ENCODE measurements around the gene FUT7. TPM values are rescaled to one million over a fixed set of nuclear protein-coding genes. Genes with fewer than 3 reads are reported as not detected.
"Not testable (repeated sequence)": the region's sequence is repeated elsewhere in the genome, so short reads cannot be mapped to it uniquely, and the experiment has no call there.

The FUT7 gene
- total RNA-seq, 2 experiments from 2014 or later, result not detected

- peak overlapping the region; percentile 79 for H3K27ac Mint-ChIP-seq
- H3K36me3 Mint-ChIP-seq (ENCODE audit: low read depth), result no peaks in the 10 kb centered on the region
- DNase-seq, result no peak
- H3K9me3 Mint-ChIP-seq, result no peaks in the 10 kb centered on the region
- H3K4me3 Mint-ChIP-seq, result peak overlapping the region; percentile 59
- intact Hi-C loops (cut with micrococcal nuclease), result loop anchor here (2.0 kb wide), 2 partner anchors 29 to 191 kb away; partner anchors contain the start of gene AJM1
- H3K4me1 Mint-ChIP-seq (ENCODE audit: low read depth), result peaks cover 38% of the 10 kb centered on the region
- peaks cover 5% of the 10 kb centered on the region for H3K27me3 Mint-ChIP-seq (ENCODE audit: low read depth)
- CTCF ChIA-PET, result interaction anchor here (0.6 to 5.0 kb wide), 37 partner anchors 9 to 307 kb away, joined by 3 to 48 read pairs (median 4); partner anchors contain the start of genes AJM1, NELFB, NPDC1 and SAPCD2
These were observed 2.3 kb upstream of the FUT7 start for GRCh38 chr9:137034039-137034708.

GRCh38 chr9:137033481-137033880 is 1.6 kb upstream of the FUT7 start:
- DNase-seq; H3K4me3 Mint-ChIP-seq; intact Hi-C loops (cut with micrococcal nuclease); H3K27ac Mint-ChIP-seq; H3K9me3 Mint-ChIP-seq; H3K36me3 Mint-ChIP-seq (ENCODE audit: low read depth); H3K27me3 Mint-ChIP-seq (ENCODE audit: low read depth): not testable (repeated sequence)
- peaks cover 41% of the 10 kb centered on the region for H3K4me1 Mint-ChIP-seq (ENCODE audit: low read depth)
- CTCF ChIA-PET, result interaction anchor here (2.5 to 5.0 kb wide), 3 partner anchors 33 to 246 kb away, joined by 27 to 48 read pairs (median 30); no protein-coding TSS in a partner anchor

- Mint-ChIP-seq H3K27me3 (ENCODE audit: low read depth) (peaks cover 5% of the 10 kb centered on the region), H3K9me3 (no peaks in the 10 kb centered on the region), H3K36me3 (ENCODE audit: low read depth) (no peaks in the 10 kb centered on the region), H3K4me1 (ENCODE audit: low read depth) (peaks cover 41% of the 10 kb centered on the region), H3K4me3 (no peak overlapping the region), H3K27ac (no peak overlapping the region)
- no peak for DNase-seq
- intact Hi-C loops (cut with micrococcal nuclease), result no loop called here
- CTCF ChIA-PET, result interaction anchor here (1.7 kb wide), 1 partner anchor 63 kb away, joined by 5 read pairs; no protein-coding TSS in a partner anchor
These were observed 970 bp upstream of the FUT7 start for GRCh38 chr9:137032858-137033257.

- Mint-ChIP-seq H3K4me3 (no peak overlapping the region), H3K4me1 (ENCODE audit: low read depth) (peaks cover 44% of the 10 kb centered on the region), H3K36me3 (ENCODE audit: low read depth) (no peaks in the 10 kb centered on the region), H3K9me3 (no peaks in the 10 kb centered on the region), H3K27me3 (ENCODE audit: low read depth) (peaks cover 5% of the 10 kb centered on the region), H3K27ac (no peak overlapping the region)
- intact Hi-C loops (cut with micrococcal nuclease), result no loop called here
- peak; percentile 61 for DNase-seq
- CTCF ChIA-PET, result interaction anchor here (0.6 to 6.0 kb wide), 9 partner anchors 16 to 83 kb away, joined by 3 to 66 read pairs (median 10); partner anchors contain the start of genes CLIC3, NPDC1, PAXX and SAPCD2
These were observed 1.1 kb downstream of the FUT7 start for GRCh38 chr9:137030538-137031527.

GRCh38 chr9:137030006-137030405 is 1.9 kb downstream of the FUT7 start:
- Mint-ChIP-seq H3K4me3 (no peak overlapping the region), H3K36me3 (ENCODE audit: low read depth) (no peaks in the 10 kb centered on the region), H3K4me1 (ENCODE audit: low read depth) (peaks cover 41% of the 10 kb centered on the region), H3K9me3 (no peaks in the 10 kb centered on the region), H3K27ac (no peak overlapping the region), H3K27me3 (ENCODE audit: low read depth) (peaks cover 5% of the 10 kb centered on the region)
- DNase-seq, result no peak
- intact Hi-C loops (cut with micrococcal nuclease), result no loop called here
- CTCF ChIA-PET, result interaction anchor here (0.6 to 6.0 kb wide), 32 partner anchors 8 to 302 kb away, joined by 3 to 66 read pairs (median 5); partner anchors contain the start of genes AJM1, CLIC3, MAN1B1 and NPDC1

- H3K4me3 Mint-ChIP-seq, result peak overlapping the region; percentile 56
- no peaks in the 10 kb centered on the region for H3K9me3 Mint-ChIP-seq
These were observed 2.6 kb downstream of the FUT7 start for GRCh38 chr9:137029058-137029936.

GRCh38 chr9:137028263-137029057 is 3.4 kb downstream of the FUT7 start:
- CTCF ChIA-PET, result interaction anchor here (1.0 to 6.0 kb wide), 29 partner anchors 8 to 300 kb away, joined by 3 to 66 read pairs (median 6); partner anchors contain the start of genes AJM1, CLIC3, MAN1B1 and NPDC1
- peak; percentile 74 for DNase-seq
- H3K4me1 Mint-ChIP-seq (ENCODE audit: low read depth), result peaks cover 34% of the 10 kb centered on the region
- H3K4me3 Mint-ChIP-seq, result peak overlapping the region; percentile 56
- no peaks in the 10 kb centered on the region for H3K36me3 Mint-ChIP-seq (ENCODE audit: low read depth)
- H3K27me3 Mint-ChIP-seq (ENCODE audit: low read depth), result peaks cover 5% of the 10 kb centered on the region
- no peak overlapping the region for H3K27ac Mint-ChIP-seq
- no peaks in the 10 kb centered on the region for H3K9me3 Mint-ChIP-seq
- intact Hi-C loops (cut with micrococcal nuclease), result loop anchor here (5.0 kb wide), 2 partner anchors 39 to 496 kb away; no protein-coding TSS in a partner anchor

More at GRCh38 chr9:137029058-137029936, 2.6 kb downstream of the FUT7 start:
- Mint-ChIP-seq H3K4me1 (ENCODE audit: low read depth) (peaks cover 34% of the 10 kb centered on the region), H3K27ac (no peak overlapping the region), H3K36me3 (ENCODE audit: low read depth) (no peaks in the 10 kb centered on the region), H3K27me3 (ENCODE audit: low read depth) (peaks cover 5% of the 10 kb centered on the region)
- CTCF ChIA-PET, result interaction anchor here (0.6 to 6.0 kb wide), 40 partner anchors 9 to 301 kb away, joined by 3 to 66 read pairs (median 4); partner anchors contain the start of genes AJM1, CLIC3, MAN1B1 and NPDC1
- intact Hi-C loops (cut with micrococcal nuclease), result loop anchor here (5.0 kb wide), 2 partner anchors 38 to 497 kb away; no protein-coding TSS in a partner anchor
- peak; percentile 82 for DNase-seq

GRCh38 chr9:137027369-137028262 is 4.3 kb downstream of the FUT7 start, which contains the start of gene ABCA2:
TSS of gene ABCA2 (minus strand) at chr9:137028237. CDS start at chr9:137028140, 97 bp downstream.
- peak within 1 kb of the TSS; percentile 70 for H3K4me3 Mint-ChIP-seq
- intact Hi-C loops (cut with micrococcal nuclease), result loop anchor here (5.0 kb wide), 2 partner anchors 40 to 495 kb away; no protein-coding TSS in a partner anchor
- DNase-seq, result no peak
- no peaks in the 10 kb centered on the region for H3K9me3 Mint-ChIP-seq
- H3K4me1 Mint-ChIP-seq (ENCODE audit: low read depth), result peaks cover 31% of the 10 kb centered on the region
- H3K36me3 Mint-ChIP-seq (ENCODE audit: low read depth), result no peaks in the 10 kb centered on the region
- CTCF ChIA-PET, result interaction anchor here (1.2 to 6.0 kb wide), 8 partner anchors 7 to 296 kb away, joined by 3 to 66 read pairs (median 9); partner anchors contain the start of genes PAXX, SAPCD2 and TMEM141
- H3K27ac Mint-ChIP-seq, result no peak within 1 kb of the TSS
- peaks cover 5% of the 10 kb centered on the region for H3K27me3 Mint-ChIP-seq (ENCODE audit: low read depth)

- Mint-ChIP-seq H3K4me1 (ENCODE audit: low read depth) (peaks cover 25% of the 10 kb centered on the region), H3K36me3 (ENCODE audit: low read depth) (no peaks in the 10 kb centered on the region), H3K9me3 (no peaks in the 10 kb centered on the region), H3K27ac (no peak overlapping the region), H3K4me3 (no peak overlapping the region), H3K27me3 (ENCODE audit: low read depth) (peaks cover 4% of the 10 kb centered on the region)
- CTCF ChIA-PET, result interaction anchor here (1.1 to 6.0 kb wide), 5 partner anchors 8 to 179 kb away, joined by 3 to 66 read pairs (median 5); partner anchors contain the start of genes NPDC1 and SAPCD2
- DNase-seq, result no peak
- intact Hi-C loops (cut with micrococcal nuclease), result loop anchor here (5.0 kb wide), 2 partner anchors 40 to 495 kb away; no protein-coding TSS in a partner anchor
These were observed 5.1 kb downstream of the FUT7 start for GRCh38 chr9:137026828-137027227.

Measured in activated naive CD4-positive, alpha-beta T cell treated with anti-CD3 and anti-CD28 coated beads for 36 hours (primary cell).